Uterus (tissue), 2 donors: ENCODE data around the gene UXS1.

ENCODE experiments used
- CTCF ChIP-seq, 4 experiments: fragments of 200-600 bp in 2 of 4; fragments of 450-650 bp in 2 of 4; sonication (generic) in 2 of 4; IDR thresholded peaks; one replicate each; pipeline ENCODE4 v1.5.1; 2016 to 2019; ENCODE audit warnings: antibody characterized with exemption in 4 of 4, mild to moderate bottlenecking in 2 of 4, moderate library complexity in 1 of 4
- POLR2A ChIP-seq, 2 donors: fragments of 450-650 bp; IDR thresholded peaks; one replicate each; pipeline ENCODE4 v1.6.1; 2016; ENCODE audit warnings: antibody characterized with exemption in 2 of 2, mild to moderate bottlenecking in 1 of 2, moderate library complexity in 1 of 2

DNA sequence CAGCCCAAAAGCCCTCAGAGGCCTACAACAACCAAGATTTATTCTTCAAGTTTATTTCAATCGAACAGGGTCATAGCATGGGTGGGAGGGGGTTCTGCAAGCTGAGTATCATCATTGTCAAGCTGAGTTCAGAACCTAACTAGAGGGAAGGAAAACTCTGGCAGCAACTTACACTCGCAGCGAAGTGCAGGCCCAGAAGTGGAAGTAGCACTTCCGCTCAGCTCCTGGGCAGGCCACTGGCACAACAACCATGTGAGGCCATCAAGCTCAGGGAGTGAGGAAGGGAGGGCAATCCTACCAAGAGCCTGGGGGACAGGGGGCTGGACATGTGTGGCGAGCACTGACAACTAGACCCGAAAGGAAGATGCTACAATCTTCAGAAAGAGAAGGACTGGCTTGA is 4.8 kb downstream of the UXS1 start:
- TF ChIP-seq POLR2A (IDR thresholded peaks at IDR 0.05) (no peak), CTCF (IDR thresholded peaks at IDR 0.05) (no peak)
